ENCODE data around the gene ZSCAN18.
A peak's percentile ranks its signal among the peaks of the same experiment; 100 is the strongest.
"Not testable (repeated sequence)": the region's sequence is repeated elsewhere in the genome, so short reads cannot be mapped to it uniquely, and the experiment has no call there.

ZSCAN18 gene

GRCh38 chr19:58097781-58098681 is at the start of gene ZSCAN18:
Gene ZSCAN18, minus strand, starts transcription at chr19:58098231. Its CDS starts 7,964 bp downstream, at chr19:58090267.
- peak; percentile 78 for DNase-seq

GRCh38 chr19:58147475-58147874 is 49.4 kb upstream of the ZSCAN18 start:
- DNase-seq: not testable (repeated sequence)

- DNase-seq: no peak
Measured at GRCh38 chr19:58145849-58146248, 47.8 kb upstream of the ZSCAN18 start.

- no peak for DNase-seq
Measured at GRCh38 chr19:58134244-58134643, 36.2 kb upstream of the ZSCAN18 start.

- DNase-seq: no peak
Measured at GRCh38 chr19:58129284-58129683, 31.3 kb upstream of the ZSCAN18 start.

- DNase-seq: no peak
Measured at GRCh38 chr19:58128041-58128685, 30.1 kb upstream of the ZSCAN18 start.

GRCh38 chr19:58123354-58123753 is 25.3 kb upstream of the ZSCAN18 start:
- no peak for DNase-seq

- DNase-seq: no peak
Measured at GRCh38 chr19:58118979-58119733, 21.1 kb upstream of the ZSCAN18 start.

- DNase-seq: no peak
Measured at GRCh38 chr19:58117841-58118575, 20.0 kb upstream of the ZSCAN18 start.

GRCh38 chr19:58108546-58108817 is 10.5 kb upstream of the ZSCAN18 start:
- DNase-seq: no peak

- no peak for DNase-seq
Measured at GRCh38 chr19:58107778-58108545, 9.9 kb upstream of the ZSCAN18 start.

GRCh38 chr19:58098682-58098998 is 609 bp upstream of the ZSCAN18 start:
- DNase-seq: no peak

- DNase-seq: no peak
Measured at GRCh38 chr19:58097349-58097748, 682 bp downstream of the ZSCAN18 start.

GRCh38 chr19:58096884-58097283 is 1.1 kb downstream of the ZSCAN18 start:
- no peak for DNase-seq

GRCh38 chr19:58095328-58095727 is 2.7 kb downstream of the ZSCAN18 start:
- DNase-seq: no peak

GRCh38 chr19:58093071-58093470 is 5.0 kb downstream of the ZSCAN18 start:
- DNase-seq: no peak

- DNase-seq: no peak
Measured at GRCh38 chr19:58091251-58091995, 6.6 kb downstream of the ZSCAN18 start.

- DNase-seq: no peak
Measured at GRCh38 chr19:58089846-58090245, 8.2 kb downstream of the ZSCAN18 start.

GRCh38 chr19:58088521-58089052 is 9.4 kb downstream of the ZSCAN18 start:
- no peak for DNase-seq

- no peak for DNase-seq
Measured at GRCh38 chr19:58086825-58087710, 11.0 kb downstream of the ZSCAN18 start.
